ENCODE results near the gene COX19.

DNA sequence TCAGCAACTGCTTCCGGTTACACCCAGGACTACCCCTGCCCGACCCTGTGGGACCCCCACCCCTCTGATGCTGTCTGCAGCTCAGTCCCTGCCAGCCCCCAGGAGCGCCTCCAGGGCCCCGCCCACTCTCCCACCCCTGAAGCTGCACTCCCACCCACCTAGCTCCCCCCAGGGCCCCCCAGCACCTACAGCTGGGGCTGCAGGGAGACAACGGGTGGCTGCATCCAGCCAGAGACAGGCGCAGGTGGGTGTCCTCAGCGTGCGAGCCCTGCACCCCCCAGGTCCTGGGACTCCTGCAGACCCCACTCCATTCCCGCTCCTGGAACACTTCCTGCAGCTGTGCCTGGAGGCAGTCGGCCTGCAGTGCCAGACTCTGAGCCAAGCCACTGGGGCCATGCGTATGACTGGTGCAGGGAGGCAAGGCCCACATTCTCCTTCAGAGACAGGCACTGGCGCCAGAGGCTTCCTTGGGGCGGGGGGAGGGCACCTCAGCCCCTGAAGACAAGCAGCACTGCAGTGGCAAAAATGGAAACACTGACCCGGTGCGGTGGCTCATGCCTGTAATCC is 13.7 kb upstream of the COX19 start:
- TF ChIP-seq, protein P1, sequence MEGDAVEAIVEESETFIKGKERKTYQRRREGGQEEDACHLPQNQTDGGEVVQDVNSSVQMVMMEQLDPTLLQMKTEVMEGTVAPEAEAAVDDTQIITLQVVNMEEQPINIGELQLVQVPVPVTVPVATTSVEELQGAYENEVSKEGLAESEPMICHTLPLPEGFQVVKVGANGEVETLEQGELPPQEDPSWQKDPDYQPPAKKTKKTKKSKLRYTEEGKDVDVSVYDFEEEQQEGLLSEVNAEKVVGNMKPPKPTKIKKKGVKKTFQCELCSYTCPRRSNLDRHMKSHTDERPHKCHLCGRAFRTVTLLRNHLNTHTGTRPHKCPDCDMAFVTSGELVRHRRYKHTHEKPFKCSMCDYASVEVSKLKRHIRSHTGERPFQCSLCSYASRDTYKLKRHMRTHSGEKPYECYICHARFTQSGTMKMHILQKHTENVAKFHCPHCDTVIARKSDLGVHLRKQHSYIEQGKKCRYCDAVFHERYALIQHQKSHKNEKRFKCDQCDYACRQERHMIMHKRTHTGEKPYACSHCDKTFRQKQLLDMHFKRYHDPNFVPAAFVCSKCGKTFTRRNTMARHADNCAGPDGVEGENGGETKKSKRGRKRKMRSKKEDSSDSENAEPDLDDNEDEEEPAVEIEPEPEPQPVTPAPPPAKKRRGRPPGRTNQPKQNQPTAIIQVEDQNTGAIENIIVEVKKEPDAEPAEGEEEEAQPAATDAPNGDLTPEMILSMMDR (IDR thresholded peaks at IDR 0.05) = no peak
- TF ChIP-seq EZH2 (IDR thresholded peaks at IDR 0.05; ENCODE audit: borderline replicate concordance, insufficient read depth, low read depth, low read length, poor library complexity, severe bottlenecking) = no peak

All from B cell (primary cell).